RPMI7951 (cell line): Measurements from ENCODE around the gene CLEC16A. TPM values are rescaled to one million over a fixed set of nuclear protein-coding genes. Genes with fewer than 3 reads are reported as not detected.

Experiments
- DNase-seq: peaks from one replicate; pipeline ENCODE4 v3.0.0-alpha.2; 2012; ENCODE audit warnings: low read depth
- total RNA-seq: library from RNA; depleted of rRNA; stranded (reverse); fragments of >200 nt; shearing (Covaris generic); gene quantifications from 2 replicates; pipeline ENCODE4 v1.2.3, GENCODE V29; 2014; rRNA removed

CLEC16A gene
- total RNA-seq, result 8.7 and 8.8 TPM in 2 replicates

GRCh38 chr16:10944249-10945064 is at the start of gene CLEC16A:
Gene CLEC16A (plus strand): TSS chr16:10944564. CDS start chr16:10944718, 154 bp downstream.
- DNase-seq, result peak; percentile 93

GRCh38 chr16:10895053-10895946 is 49.1 kb upstream of the CLEC16A start:
- peak; percentile 32 for DNase-seq

GRCh38 chr16:10896165-10896564 is 48.2 kb upstream of the CLEC16A start:
- DNase-seq, result no peak

- no peak for DNase-seq
These were observed 47.6 kb upstream of the CLEC16A start for GRCh38 chr16:10896723-10897122.

GRCh38 chr16:10897134-10897533 is 47.2 kb upstream of the CLEC16A start:
- DNase-seq, result no peak

GRCh38 chr16:10902999-10903398 is 41.4 kb upstream of the CLEC16A start:
- no peak for DNase-seq

GRCh38 chr16:10906482-10906881 is 37.9 kb upstream of the CLEC16A start:
- DNase-seq, result no peak

- DNase-seq, result no peak
These were observed 37.2 kb upstream of the CLEC16A start for GRCh38 chr16:10906914-10907756.

GRCh38 chr16:10907757-10908045 is 36.7 kb upstream of the CLEC16A start:
- no peak for DNase-seq

- no peak for DNase-seq
These were observed 33.1 kb upstream of the CLEC16A start for GRCh38 chr16:10911267-10911666.

- no peak for DNase-seq
These were observed 27.8 kb upstream of the CLEC16A start for GRCh38 chr16:10916534-10916933.

- DNase-seq, result peak; percentile 82
These were observed 25.9 kb upstream of the CLEC16A start for GRCh38 chr16:10918294-10919002.

GRCh38 chr16:10919003-10919351 is 25.4 kb upstream of the CLEC16A start:
- DNase-seq, result no peak

- no peak for DNase-seq
These were observed 23.5 kb upstream of the CLEC16A start for GRCh38 chr16:10920726-10921427.

GRCh38 chr16:10921536-10922327 is 22.6 kb upstream of the CLEC16A start:
- no peak for DNase-seq

GRCh38 chr16:10922328-10923145 is 21.8 kb upstream of the CLEC16A start:
- DNase-seq, result no peak

- DNase-seq, result no peak
These were observed 21.2 kb upstream of the CLEC16A start for GRCh38 chr16:10923146-10923649.

GRCh38 chr16:10923650-10924214 is 20.6 kb upstream of the CLEC16A start:
- no peak for DNase-seq
